HL-60 (cell line): ENCODE results near the gene ADGRL3.

Source experiments
- CTCF ChIP-seq: IDR thresholded peaks from one replicate; pipeline ENCODE4 v1.5.1; 2011; ENCODE audit warnings: low read length, control low read depth, inconsistent platforms; ENCODE audit not compliant: insufficient read depth
- POLR2AphosphoS5 ChIP-seq: IDR thresholded peaks from 2 replicates; pipeline ENCODE4 v1.6.1; 2012; ENCODE audit warnings: low read depth

GRCh38 chr4:61527888-61528287, 327.8 kb downstream of the ADGRL3 start:
- TF ChIP-seq CTCF (no peak), POLR2AphosphoS5 (no peak)
